AG09319 (cell line): Measurements from ENCODE around the gene EPSTI1.
A peak's percentile ranks its signal among the peaks of the same experiment; 100 is the strongest.

Source experiments
- DNase-seq: peaks from one replicate; pipeline ENCODE4 v3.0.0-alpha.2; 2010; ENCODE audit warnings: low read depth; ENCODE audit errors: extremely low read depth
- TF ChIP-seq, protein P1 (sequence below): IDR thresholded peaks from 2 replicates; pipeline ENCODE4 v1.5.1; 2011; ENCODE audit warnings: low read depth, mild to moderate bottlenecking, inconsistent platforms, low read length, moderate library complexity

The EPSTI1 gene

DNA sequence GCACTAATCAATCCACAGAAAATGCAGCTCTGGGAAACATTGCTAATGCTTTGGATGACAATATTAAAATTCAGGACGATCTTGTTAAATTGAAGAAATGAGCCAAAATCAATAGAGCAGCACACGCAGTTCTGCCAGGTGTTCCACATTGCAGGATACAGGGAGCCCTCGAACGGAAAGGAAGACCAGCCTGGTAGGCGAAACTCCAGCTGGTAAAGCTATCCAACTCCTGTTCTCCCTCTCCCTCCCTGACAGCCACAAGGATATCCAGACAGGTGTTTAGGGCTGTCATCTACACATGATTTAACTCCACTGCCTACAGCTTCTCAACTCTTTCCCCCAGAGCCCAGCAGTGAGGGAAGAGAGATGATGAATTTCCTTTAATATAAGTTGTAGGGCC, 67.7 kb downstream of the EPSTI1 start:
- TF ChIP-seq, protein P1, sequence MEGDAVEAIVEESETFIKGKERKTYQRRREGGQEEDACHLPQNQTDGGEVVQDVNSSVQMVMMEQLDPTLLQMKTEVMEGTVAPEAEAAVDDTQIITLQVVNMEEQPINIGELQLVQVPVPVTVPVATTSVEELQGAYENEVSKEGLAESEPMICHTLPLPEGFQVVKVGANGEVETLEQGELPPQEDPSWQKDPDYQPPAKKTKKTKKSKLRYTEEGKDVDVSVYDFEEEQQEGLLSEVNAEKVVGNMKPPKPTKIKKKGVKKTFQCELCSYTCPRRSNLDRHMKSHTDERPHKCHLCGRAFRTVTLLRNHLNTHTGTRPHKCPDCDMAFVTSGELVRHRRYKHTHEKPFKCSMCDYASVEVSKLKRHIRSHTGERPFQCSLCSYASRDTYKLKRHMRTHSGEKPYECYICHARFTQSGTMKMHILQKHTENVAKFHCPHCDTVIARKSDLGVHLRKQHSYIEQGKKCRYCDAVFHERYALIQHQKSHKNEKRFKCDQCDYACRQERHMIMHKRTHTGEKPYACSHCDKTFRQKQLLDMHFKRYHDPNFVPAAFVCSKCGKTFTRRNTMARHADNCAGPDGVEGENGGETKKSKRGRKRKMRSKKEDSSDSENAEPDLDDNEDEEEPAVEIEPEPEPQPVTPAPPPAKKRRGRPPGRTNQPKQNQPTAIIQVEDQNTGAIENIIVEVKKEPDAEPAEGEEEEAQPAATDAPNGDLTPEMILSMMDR, result no peak
- no peak for DNase-seq

DNA sequence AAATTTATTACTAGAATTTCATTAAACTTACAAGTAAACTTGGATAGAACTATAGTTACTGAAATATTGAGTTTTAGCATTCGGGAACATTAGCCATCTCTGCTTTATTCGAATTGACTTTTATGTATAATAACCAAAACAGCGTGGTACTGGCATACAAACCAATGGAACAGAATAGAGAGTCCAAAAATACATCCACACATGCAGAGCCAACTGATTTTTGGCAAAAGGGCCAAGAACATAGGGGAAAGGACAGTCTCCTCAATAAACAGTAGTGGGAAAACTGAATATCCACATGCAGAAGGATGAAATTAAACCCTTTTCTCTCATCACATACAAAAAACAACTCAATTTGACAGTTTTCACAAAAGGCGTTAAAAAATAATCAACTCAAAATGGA, 84.3 kb downstream of the EPSTI1 start:
- TF ChIP-seq, protein P1, result no peak
- DNase-seq, result no peak

DNA sequence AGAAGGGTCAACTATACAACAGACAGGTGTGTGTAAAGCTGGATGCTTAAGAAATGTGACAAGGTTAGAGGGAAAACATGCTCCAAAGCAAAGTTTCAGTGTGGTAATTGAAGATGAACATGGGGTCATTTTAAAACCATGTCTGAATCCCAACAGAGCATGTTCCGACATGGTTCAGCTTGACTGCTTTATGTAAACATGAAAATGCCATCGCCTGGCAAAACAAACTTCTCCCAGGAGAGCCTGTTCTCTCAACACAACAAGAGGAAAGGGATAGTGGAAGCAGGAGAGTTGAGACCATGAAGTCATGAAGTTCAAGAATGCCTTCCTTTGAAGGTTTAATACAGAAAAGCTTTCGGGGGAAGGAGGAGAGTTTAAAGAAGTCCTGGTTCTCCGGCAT, 85.8 kb downstream of the EPSTI1 start:
- DNase-seq, result no peak
- TF ChIP-seq, protein P1, result no peak

DNA sequence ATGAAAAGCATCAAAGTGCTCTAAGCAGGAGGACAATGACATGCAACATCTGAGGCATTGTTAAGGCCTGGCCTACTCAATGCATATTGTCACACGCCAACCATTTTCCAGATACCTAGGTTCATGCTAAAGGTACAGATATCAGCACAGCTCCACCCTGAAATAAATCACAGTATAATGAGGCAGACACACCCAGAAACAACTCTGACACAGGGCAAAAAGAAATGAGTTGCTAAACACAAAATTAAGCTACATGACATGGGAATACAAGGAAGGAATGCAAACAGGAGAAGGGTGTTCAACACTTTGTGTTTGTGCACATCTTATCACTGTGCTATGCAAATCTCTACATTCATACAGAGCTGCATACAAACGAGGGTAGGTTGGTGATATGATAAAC, 86.5 kb downstream of the EPSTI1 start:
- no peak for DNase-seq
- TF ChIP-seq, protein P1, result no peak

DNA sequence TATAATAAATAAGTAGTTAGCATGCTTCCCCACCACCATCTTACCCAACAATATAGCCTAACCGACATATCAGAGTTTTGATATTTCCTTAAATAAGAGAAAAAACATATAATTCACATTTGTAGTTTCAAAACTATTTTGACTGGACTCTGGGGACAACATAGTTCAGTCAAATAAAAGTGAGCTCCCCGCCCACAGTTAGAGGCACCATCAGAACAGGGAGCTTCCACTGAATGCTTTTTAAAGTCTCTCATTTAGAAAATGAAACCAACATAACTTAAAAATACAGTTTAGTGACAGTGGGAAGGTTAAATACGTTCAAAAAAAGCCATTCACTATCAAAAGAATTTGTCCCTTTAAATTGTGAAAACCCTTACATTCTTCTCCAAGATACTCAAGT, 92.8 kb downstream of the EPSTI1 start:
- no peak for DNase-seq
- TF ChIP-seq, protein P1, result no peak

DNA sequence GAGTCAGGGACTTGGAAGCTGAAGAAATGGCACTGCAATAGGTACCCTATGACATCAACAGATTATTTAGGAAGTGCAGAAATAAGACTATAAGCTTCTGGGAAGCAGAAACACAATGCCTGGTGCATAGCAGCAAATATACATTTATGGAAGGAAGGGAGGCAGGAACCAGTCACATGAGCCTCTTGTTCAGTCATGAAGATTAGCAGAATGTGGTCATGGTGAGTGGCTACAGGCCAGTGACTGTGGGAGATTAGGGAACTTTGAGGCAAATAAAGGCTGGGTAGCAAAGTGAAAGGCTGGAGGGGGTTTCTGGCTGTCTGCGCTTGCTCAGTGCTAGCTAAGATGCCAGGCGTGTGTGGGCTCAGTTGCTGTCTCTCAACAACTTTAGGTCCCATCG, 96.3 kb downstream of the EPSTI1 start:
- TF ChIP-seq, protein P1, result no peak
- DNase-seq, result no peak

DNA sequence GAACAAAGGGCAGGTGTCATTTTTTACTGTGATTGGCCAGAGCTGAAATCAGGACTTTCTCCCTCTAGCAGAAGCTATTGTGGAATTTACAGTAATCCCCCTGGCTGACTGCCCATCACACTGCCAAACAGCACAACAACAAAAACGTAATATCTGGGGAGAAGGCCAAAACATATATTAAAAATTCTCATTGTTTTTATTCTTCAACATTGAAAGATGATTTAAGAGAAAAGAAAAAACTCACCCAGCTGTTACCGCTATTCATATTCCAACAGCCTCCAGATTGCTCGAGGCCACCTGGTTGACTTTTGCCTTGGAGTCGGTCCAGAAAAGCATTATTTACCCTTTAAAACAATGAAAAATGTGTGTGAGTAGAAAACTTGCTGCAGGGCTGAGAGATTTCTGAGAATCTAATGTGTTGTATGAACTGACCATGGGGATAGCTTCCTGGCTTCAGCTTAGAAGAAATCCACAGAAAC, 97.2 kb downstream of the EPSTI1 start:
- TF ChIP-seq, protein P1, result no peak
- peak; percentile 57 for DNase-seq
